NOMO-1 treated with dmso at 0.1 percent for 144 hours (cell line): Measurements from ENCODE around the gene PARD3B.

Experiments
- DNase-seq: peaks from one replicate; lab custom pipeline; 2025; ENCODE audit not compliant: unreplicated experiment; lab: John Stamatoyannopoulos, UW

PARD3B gene

GRCh38 chr2:204544961-204545860 is at the start of gene PARD3B:
TSS of gene PARD3B (plus strand) at chr2:204545475. CDS start at chr2:204546000, 525 bp downstream.
- no peak for DNase-seq

GRCh38 chr2:204496779-204497178 is 48.5 kb upstream of the PARD3B start:
- DNase-seq, result no peak

DNA sequence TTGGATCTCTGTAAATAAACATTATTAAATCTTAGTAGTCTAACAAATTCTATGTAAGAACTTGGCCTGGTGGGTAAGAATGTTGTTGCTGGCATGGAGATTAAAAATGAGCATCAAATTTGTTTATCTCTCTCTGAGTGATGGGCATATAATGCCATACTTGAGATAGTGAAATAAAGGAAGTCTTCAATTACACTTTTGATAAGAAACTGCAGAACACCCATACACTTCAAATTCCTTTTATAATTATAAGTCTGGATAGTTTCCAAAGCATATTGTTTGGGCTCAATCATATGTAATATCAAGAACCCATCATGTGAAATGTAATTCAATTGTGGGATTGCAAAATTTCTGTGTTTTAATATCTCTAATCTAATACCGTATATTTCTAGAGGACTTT is 47.4 kb upstream of the PARD3B start:
- no peak for DNase-seq

- no peak for DNase-seq
Observed at GRCh38 chr2:204498291-204498690, 47.0 kb upstream of the PARD3B start.

- DNase-seq, result no peak
Observed at GRCh38 chr2:204503869-204504268, 41.4 kb upstream of the PARD3B start.

DNA sequence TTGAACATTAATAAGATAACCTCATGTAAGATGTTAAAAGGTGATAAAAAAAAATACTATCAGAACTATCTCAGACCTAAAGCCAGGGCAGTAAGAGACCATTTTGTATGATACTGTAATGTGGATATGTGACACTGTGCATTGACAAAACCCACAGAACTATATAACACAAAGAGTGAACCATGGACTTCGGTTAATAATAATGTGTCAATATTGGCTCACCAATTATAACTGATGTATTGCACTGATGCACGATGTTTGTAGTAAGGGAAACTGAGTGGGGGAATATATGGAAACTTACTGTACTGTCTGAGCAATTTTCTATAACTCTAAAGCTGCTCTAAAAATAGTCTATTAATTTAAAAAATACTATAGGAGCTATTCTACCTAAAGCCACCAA is 40.7 kb upstream of the PARD3B start:
- no peak for DNase-seq

GRCh38 chr2:204505488-204505887 is 39.8 kb upstream of the PARD3B start:
- DNase-seq, result no peak

DNA sequence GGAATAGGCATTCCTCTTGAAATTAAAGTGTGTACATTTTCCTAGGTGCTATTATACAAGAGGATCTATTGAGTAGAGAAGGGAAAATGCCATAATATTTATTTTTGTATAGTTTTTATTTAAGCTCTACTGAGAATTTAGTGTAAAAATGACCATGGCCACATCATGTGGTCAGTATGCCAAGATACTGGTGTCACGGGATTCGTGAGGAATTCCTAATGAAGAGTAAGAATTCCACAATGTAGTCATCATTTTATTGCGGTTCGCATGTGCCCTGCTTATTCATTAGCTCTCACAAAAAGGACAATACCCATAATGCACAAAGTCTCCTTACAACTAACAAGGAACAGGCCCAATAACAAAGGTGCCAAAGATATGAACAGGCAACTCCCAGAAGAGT is 39.3 kb upstream of the PARD3B start:
- no peak for DNase-seq

DNA sequence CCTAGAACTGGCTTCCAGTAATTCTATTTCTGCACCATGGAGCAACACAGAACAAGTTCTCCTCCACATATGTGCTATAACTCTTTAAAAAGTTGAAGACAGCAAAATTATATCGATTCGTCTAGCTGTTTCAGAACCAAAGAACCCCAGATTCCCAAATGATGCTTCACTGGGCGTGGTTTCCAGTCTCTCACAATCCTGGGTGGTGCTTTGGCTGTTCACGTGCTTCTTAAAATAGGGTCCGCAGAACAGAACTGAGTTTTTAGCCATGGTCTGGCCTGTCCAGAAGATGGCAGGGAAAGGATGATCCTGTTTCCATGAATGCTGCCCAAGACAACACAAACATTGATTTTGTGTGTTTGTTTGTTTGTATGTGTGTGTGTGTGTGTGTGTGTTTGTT is 37.6 kb upstream of the PARD3B start:
- DNase-seq, result no peak

DNA sequence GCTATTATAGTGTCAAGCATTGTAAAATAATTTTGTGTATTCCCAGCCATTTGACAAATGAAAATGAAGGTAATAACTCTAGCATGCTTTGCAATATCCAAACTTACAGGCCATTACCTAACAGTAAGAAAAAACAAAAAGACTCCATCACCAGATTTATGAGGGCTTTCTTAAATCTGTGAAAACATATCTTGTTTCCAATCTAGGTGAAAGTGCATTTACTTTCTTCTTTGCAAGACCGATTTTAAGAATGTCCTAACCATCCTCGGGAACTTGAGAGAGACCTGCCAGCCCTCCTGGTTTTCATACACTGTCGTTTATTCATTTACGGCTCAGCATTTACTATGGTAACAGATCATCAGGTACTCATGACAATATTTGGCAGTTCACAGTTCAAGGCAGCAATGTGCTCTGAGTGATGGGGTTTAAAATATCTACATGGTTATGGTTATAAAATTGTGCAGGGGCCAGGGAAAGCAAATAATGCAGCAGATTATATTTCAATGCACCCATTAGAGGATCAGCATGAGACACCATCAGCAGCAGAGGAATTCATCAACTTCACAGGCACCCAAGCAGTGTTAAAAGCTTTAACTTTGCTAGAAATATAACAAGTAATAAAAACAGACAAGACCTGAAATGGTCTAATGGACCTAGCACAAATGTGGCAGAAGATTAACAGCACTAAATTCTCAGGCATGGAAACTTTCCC is 34.4 kb upstream of the PARD3B start:
- no peak for DNase-seq

DNA sequence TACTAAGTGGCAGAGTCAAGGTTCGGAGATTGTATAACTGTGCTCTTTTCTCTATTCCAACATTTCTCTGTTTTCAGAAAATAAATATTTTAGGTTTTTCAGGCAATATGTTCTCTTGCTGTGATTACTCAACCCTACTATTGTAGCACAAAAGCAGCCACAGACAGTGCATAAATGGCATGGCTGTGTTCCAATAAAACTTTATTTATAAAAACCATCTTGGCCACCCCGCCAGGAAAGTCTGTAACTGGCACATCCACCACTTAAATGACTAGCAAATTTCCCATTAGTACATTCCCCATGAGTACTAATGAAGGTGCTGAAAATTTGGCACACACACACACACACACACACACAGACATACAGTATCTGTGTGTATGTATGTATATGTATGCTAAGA is 30.8 kb upstream of the PARD3B start:
- DNase-seq, result no peak

- DNase-seq, result no peak
Observed at GRCh38 chr2:204515416-204515815, 29.9 kb upstream of the PARD3B start.

DNA sequence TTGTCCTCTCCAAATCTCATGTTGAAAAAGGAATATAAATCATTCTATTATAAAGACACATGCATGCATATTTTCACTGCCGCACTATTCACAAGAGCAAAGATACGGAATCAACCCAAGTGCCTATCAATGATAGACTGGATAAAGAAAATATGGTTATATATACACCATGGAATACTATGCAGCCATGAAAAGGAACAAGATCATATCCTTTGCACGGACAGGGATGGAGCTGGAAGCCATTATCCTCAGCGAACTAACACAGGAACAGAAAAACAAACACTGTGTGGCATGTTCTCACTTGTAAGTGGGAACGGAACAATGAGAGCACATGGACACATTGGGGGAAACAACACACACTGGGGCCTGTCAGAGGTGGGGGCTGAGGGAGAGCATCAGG is 28.1 kb upstream of the PARD3B start:
- DNase-seq, result no peak

DNA sequence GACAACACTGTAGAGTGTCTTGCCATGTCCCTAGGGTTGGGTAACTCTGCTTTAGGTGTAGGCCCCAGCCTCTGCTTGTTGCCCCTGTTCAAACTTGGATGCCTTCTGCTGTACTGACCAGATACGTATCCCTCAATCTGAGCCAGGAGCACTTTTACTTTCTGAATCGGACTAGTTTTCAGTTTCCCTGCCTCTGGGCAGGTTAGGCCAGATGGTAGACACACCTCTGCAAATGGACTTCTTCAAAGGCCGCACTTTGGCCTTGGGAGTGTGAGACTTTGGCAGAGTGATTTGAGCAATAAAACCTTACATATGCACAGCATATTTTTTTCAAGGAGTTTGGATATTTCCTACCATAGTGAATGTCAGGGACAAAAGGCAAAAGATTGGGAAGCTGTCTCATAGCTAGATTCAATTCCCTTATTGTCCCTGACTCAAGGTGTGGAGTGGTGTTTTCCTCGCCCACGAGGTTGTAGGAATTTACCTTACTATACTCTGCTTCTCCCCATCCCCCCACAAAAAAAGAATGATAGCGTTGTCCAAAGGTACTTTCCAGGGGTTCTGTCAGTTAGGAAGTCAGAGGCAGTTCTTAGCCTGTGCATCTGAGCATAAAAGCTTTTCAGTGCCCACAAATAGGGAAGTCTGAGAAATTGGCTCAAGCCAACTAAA is 15.3 kb upstream of the PARD3B start:
- DNase-seq, result no peak

- no peak for DNase-seq
Observed at GRCh38 chr2:204530464-204530805, 14.8 kb upstream of the PARD3B start.

- DNase-seq, result no peak
Observed at GRCh38 chr2:204533629-204534370, 11.5 kb upstream of the PARD3B start.

DNA sequence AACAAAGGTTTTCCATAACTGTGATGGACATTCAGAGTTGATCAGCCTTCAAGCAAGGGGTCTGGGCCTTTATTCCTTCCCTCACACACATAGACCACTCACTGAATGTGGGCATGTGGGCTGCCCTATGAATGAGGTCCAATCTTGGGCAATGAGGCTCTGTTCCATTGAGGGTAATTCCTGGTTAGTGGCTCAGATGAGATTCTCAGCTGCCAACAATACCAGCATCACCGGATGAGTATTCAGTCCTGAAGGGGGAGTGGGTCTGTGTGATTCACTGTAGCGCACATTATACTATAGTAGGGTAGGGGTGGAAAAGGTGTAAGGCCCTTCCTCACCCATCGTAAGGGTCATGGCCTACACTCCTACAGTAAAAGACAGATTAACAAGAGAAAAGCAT is 9.9 kb upstream of the PARD3B start:
- no peak for DNase-seq

GRCh38 chr2:204535764-204536163 is 9.5 kb upstream of the PARD3B start:
- DNase-seq, result no peak

GRCh38 chr2:204538182-204539018 is 6.9 kb upstream of the PARD3B start:
- no peak for DNase-seq

- DNase-seq, result no peak
Observed at GRCh38 chr2:204539019-204539385, 6.3 kb upstream of the PARD3B start.
